ENCODE data around the gene ROM1. TPM values are rescaled to one million over a fixed set of nuclear protein-coding genes. Genes with fewer than 3 reads are reported as not detected.

Gene ROM1
- total RNA-seq, 1 experiment from 2014 or later = 2.7 TPM

DNA sequence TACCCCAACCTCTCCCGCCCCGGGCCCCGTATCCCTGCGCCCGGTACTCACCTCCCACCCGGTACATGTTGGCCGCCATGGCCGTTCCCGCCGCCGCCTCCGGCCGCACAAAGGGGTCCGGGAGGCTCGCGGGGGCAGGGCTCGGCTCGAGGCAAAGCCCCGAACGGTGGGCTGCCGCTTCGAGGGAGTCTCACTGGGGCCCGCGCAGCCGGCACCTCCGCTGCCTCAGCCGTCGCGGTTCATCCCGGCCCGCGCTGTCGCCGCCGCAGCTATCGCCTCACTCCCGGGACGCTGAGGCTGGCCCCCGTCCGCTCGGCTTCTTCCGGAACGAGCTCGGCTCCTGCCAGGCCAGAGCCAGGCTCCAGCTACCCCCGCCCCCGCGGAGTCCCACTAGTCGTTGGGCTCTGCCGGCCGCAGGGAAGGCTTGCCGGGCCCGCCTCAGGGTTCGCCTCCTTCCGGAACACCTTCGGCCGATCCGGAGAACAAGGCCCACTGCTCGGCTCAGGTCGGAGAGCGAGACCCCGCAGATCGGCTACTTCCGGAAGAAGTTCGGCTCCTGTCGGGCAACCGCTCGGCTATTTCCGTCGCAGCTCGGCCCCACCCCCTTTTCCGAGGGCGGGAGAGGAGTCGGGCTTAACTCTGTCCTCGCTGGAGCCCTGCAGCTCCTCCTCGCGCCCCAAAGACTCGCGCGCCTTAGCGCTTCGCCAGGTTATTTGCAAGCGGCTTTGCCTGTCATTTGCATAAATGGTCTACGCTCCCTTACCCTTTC lies 11.5 kb upstream of the ROM1 start, which contains the start of gene MTA2:
MTA2 (minus strand) TSS at position 494 of the 769 bp plus-strand sequence; CDS start at position 79, 415 bp downstream.
- intact Hi-C loops (cut with micrococcal nuclease) = loop anchor here (1.0 kb wide), 1 partner anchor 10 kb away; the partner anchor contains the start of gene TUT1
- Histone ChIP-seq H3K4me2 (ENCODE audit: low read length) (peak within 1 kb of the TSS; percentile 88), H3K27ac (ENCODE audit: low read depth, low read length) (peak within 1 kb of the TSS; percentile 99), H3K9me2 (ENCODE audit: insufficient read depth) (no peaks in the 10 kb centered on the region), H3K4me3 (replicated peaks in 1 of 2; ENCODE audit: low read depth in 1 of 2, low read length in 2 of 2) (peak within 1 kb of the TSS; percentile 92 to 94), H2AFZ (ENCODE audit: low read depth, low read length, poor library complexity, severe bottlenecking) (no peak within 1 kb of the TSS), H3K4me1 (ENCODE audit: control insufficient read depth in 1 of 2, insufficient read depth in 2 of 2, low read length in 2 of 2) (peaks cover 13 to 44% of the 10 kb centered on the region in 2 experiments), H3K79me2 (ENCODE audit: insufficient read depth, low read length) (peaks cover 47% of the 10 kb centered on the region), H4K20me1 (ENCODE audit: insufficient read depth) (no peaks in the 10 kb centered on the region), H3K9me3 (ENCODE audit: control insufficient read depth in 1 of 2, insufficient read depth in 1 of 2, low read depth in 1 of 2, low read length in 2 of 2) (no peaks in the 10 kb centered on the region), H3K27me3 (ENCODE audit: insufficient read depth, low read length) (no peaks in the 10 kb centered on the region), H3K36me3 (ENCODE audit: control insufficient read depth in 1 of 2, insufficient read depth in 2 of 2, low read length in 2 of 2) (peaks cover 17 to 24% of the 10 kb centered on the region in 2 experiments; a peak in 3 of 4 replicates), H3K9ac (ENCODE audit: low read length) (peak within 1 kb of the TSS; percentile 99)
- DNase-seq (ENCODE audit: low read depth, low spot score) (peak; percentile 95), ATAC-seq (peak; percentile 87)
- RAD21 ChIA-PET (ENCODE audit: low non-redundant PET in 1 of 2, low total read pairs in 2 of 2, uncharacterized antibody in 2 of 2, unreplicated experiment in 2 of 2) = interaction anchor here in 1 of 2 experiments (0.6 to 1.5 kb wide), 3 partner anchors 9 to 24 kb away, joined by 3 to 6 read pairs (median 4); partner anchors contain the start of gene B3GAT3
- TF ChIP-seq CBX3 (IDR thresholded peaks at IDR 0.05; ENCODE audit: low read depth) = no peak
- TF ChIP-seq ZFX (IDR thresholded peaks at IDR 0.05) = peak; percentile 76; the same call in 1 of the 2 replicates
- TF ChIP-seq SRF (IDR thresholded peaks at IDR 0.05; ENCODE audit: low read depth) = no peak
- TF ChIP-seq POLR2A (IDR thresholded peaks at IDR 0.05; ENCODE audit: borderline replicate concordance, extremely low read depth, insufficient read depth, insufficient read length) = peak; percentile 20
- peak; percentile 80 for TF ChIP-seq POLR2AphosphoS5 (IDR thresholded peaks at IDR 0.05; ENCODE audit: low read depth, low read length)
- TF ChIP-seq YY1 (IDR thresholded peaks at IDR 0.05; ENCODE audit: extremely low read depth, insufficient replicate concordance, low read depth, low read length) = peak; percentile 50
- CTCF ChIA-PET = interaction anchor here (0.9 to 1.1 kb wide), 6 partner anchors 9 to 177 kb away, joined by 3 to 14 read pairs (median 4); partner anchors contain the start of genes LBHD1, TUT1 and UQCC3
- POLR2A ChIA-PET = interaction anchor here (0.7 to 4.5 kb wide), 13 partner anchors 10 to 239 kb away, joined by 3 to 40 read pairs (median 5); partner anchors contain the start of genes B3GAT3, C11orf98, CSKMT and EEF1G
- no TSS peak for BruUV-seq (replicated peaks)
